RWPE2 (cell line): ENCODE results near the gene WDR43.

Experiments used
- ATAC-seq: fragments of 200-7000 bp; cut with Tn5 transposase; 3 replicates; pipeline ENCODE4 v1.9.1; 2021; ENCODE audit warnings: low read depth
- DNase-seq: peaks from one replicate; pipeline ENCODE4 v3.0.0-alpha.2; 2020; ENCODE audit warnings: low spot score
- H3K27ac ChIP-seq: fragments of 450-650 bp; 2 replicates; pipeline ENCODE4 v1.5.1; 2017; ENCODE audit warnings: mild to moderate bottlenecking; ENCODE audit not compliant: poor library complexity, severe bottlenecking
- H3K27me3 ChIP-seq: fragments of 250-450 bp; sonication (Bioruptor Pico); 2 replicates; pipeline ENCODE4 v1.5.1; 2021; ENCODE audit warnings: mild to moderate bottlenecking, moderate library complexity; ENCODE audit not compliant: insufficient read depth, poor library complexity, severe bottlenecking
- H3K36me3 ChIP-seq: fragments of 250-450 bp; sonication (Bioruptor Pico); 2 replicates; pipeline ENCODE4 v1.5.1; 2020; ENCODE audit warnings: low read depth, mild to moderate bottlenecking, moderate library complexity
- H3K4me1 ChIP-seq: fragments of 250-450 bp; sonication (Bioruptor Pico); 2 replicates; pipeline ENCODE4 v1.5.1; 2021; ENCODE audit warnings: mild to moderate bottlenecking, moderate library complexity; ENCODE audit not compliant: insufficient read depth, poor library complexity, severe bottlenecking
- H3K4me3 ChIP-seq: fragments of 250-450 bp; sonication (Bioruptor Pico); 2 replicates; pipeline ENCODE4 v1.5.1; 2021; ENCODE audit warnings: mild to moderate bottlenecking, moderate library complexity; ENCODE audit not compliant: severe bottlenecking
- H3K9me3 ChIP-seq: fragments of 250-450 bp; sonication (Bioruptor Pico); 2 replicates; pipeline ENCODE4 v1.5.1; 2021; ENCODE audit warnings: mild to moderate bottlenecking, moderate library complexity; ENCODE audit not compliant: severe bottlenecking
- TF ChIP-seq, protein P1 (sequence below): fragments of 450-650 bp; IDR thresholded peaks from one replicate; pipeline ENCODE4 v1.5.1; 2017; ENCODE audit warnings: mild to moderate bottlenecking, moderate library complexity; ENCODE audit not compliant: poor library complexity, severe bottlenecking

WDR43 gene

DNA sequence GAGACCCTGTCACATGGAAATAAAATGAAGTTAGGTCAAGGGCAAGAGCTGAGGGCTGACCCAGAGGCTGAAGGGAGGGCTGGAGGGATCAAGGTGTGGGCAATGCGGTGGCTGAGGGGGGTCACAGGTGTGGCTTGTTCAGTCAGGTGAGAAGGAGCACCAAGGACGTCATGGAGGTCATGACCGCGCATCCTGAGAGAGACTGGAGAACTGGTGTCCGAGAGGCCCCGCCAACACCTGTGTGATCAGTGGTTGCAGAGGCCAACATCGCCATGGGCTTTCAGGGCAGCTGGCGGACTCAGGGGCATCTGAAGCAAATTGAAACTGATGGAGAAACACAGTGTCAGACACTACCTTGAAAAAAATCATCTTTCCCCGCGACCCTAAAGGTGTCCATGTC is 99.6 kb downstream of the WDR43 start:
- Histone ChIP-seq H3K27me3 (no peaks in the 10 kb centered on the region), H3K4me3 (no peak overlapping the region), H3K4me1 (peaks cover 8% of the 10 kb centered on the region), H3K27ac (no peak overlapping the region), H3K36me3 (no peaks in the 10 kb centered on the region), H3K9me3 (no peaks in the 10 kb centered on the region)
- DNase-seq (peak; percentile 34), ATAC-seq (no peak)
- TF ChIP-seq, protein P1, sequence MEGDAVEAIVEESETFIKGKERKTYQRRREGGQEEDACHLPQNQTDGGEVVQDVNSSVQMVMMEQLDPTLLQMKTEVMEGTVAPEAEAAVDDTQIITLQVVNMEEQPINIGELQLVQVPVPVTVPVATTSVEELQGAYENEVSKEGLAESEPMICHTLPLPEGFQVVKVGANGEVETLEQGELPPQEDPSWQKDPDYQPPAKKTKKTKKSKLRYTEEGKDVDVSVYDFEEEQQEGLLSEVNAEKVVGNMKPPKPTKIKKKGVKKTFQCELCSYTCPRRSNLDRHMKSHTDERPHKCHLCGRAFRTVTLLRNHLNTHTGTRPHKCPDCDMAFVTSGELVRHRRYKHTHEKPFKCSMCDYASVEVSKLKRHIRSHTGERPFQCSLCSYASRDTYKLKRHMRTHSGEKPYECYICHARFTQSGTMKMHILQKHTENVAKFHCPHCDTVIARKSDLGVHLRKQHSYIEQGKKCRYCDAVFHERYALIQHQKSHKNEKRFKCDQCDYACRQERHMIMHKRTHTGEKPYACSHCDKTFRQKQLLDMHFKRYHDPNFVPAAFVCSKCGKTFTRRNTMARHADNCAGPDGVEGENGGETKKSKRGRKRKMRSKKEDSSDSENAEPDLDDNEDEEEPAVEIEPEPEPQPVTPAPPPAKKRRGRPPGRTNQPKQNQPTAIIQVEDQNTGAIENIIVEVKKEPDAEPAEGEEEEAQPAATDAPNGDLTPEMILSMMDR, result no peak

DNA sequence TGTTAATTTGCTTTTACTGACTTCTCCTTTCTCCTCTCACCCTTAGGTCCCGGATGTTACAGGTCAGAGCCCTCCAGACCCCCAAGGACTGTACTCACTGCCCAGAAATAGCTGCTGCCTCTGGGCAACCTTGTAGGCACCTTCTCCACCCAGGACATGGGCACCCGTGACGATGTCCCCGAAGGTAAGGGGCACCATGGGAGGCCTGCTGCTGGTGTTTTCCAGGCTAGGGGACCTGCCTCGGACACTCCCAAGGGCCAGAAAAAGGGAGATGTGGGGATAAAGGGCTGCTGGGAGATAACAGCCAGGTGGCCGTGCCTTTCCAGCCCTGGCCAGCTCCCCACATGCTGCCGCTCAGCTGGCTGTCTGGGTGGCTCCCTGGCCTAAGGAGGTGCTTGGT is 100.2 kb downstream of the WDR43 start:
- H3K27ac ChIP-seq, result no peak overlapping the region
- ATAC-seq (no peak), DNase-seq (no peak)
- H3K4me1 ChIP-seq, result peaks cover 8% of the 10 kb centered on the region
- no peaks in the 10 kb centered on the region for H3K27me3 ChIP-seq
- no peak overlapping the region for H3K4me3 ChIP-seq
- TF ChIP-seq, protein P1, result no peak
- H3K9me3 ChIP-seq, result no peaks in the 10 kb centered on the region
- H3K36me3 ChIP-seq, result no peaks in the 10 kb centered on the region

DNA sequence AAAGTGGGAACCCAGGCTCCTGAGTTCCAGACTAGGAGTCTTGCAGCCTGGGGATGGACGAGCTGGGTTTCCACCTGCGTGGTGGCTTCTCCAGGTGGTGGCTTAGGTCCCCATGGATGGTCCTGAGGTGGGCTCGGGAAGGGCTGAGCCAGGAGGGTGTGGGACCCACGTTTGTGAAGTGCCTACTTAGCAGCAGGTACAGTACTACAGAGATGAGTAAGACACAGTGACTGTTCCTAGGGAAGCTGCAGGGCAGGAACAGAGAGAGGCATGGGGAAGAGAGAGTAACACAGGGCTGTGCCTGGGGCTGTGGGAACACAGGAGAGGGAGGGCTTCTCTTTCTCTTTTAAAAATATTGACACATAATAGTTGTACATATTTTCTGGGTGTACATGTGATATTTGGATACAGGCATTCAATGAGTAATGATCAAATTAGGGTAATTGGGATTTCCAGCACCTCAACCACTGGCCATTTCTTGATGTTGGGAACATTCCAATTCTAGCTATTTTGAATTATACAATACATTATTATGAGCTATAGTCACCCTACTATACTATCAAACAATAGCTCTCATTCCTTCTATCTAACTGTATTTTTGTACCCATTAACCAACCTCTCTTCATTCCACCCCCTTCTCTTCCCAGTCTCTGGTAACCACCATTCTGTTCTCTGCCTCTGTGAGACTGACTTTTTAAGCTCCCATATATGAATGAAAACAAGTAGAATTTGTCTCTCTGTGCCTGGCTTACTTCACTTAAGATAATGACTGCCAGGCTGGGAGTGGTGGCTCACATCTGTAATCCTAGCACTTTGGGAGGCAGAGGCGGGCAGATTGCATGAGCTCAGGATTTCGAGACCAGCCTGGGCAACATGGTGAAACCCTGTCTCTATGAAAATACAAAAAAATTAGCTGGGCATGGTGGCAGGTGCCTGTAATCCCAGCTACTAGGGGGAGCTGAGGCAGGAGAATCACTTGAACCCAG is 101.6 kb downstream of the WDR43 start:
- Histone ChIP-seq H3K4me1 (peaks cover 8% of the 10 kb centered on the region), H3K9me3 (no peaks in the 10 kb centered on the region), H3K27ac (no peak overlapping the region), H3K4me3 (no peak overlapping the region), H3K36me3 (no peaks in the 10 kb centered on the region), H3K27me3 (no peaks in the 10 kb centered on the region)
- DNase-seq (peak; percentile 34), ATAC-seq (no peak)
- TF ChIP-seq, protein P1, result no peak

DNA sequence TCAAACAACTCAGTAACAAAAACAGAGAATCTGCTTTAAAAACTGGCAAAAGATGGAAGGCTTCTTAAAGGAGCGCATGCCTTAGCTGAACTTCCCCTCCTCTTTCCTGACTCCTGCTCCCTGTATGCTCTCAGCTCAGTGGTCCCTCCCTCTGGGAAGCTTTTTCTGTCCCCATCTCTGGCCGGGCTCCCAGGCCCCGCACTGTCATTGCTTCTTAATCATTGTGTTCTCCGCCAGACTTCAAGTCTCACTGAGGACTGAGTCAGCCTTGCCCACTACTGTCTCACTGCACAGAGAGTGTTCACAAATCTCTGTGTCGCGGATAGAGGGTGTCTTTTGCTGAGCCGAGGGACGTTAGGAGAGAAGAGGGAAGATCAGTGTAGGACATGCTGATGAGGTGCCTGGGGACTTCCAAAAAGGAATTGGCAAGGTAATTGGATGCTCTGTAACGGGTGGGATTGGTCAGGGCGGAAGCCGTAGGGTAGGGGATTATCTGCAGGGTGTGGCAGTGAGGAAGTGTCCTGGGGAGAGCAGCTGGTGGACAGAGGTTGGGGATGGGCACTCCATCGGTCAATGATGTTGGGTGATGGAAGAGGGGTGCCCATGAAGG is 102.9 kb downstream of the WDR43 start:
- Histone ChIP-seq H3K4me3 (no peak overlapping the region), H3K4me1 (peaks cover 8% of the 10 kb centered on the region), H3K36me3 (no peaks in the 10 kb centered on the region), H3K27ac (no peak overlapping the region), H3K27me3 (no peaks in the 10 kb centered on the region), H3K9me3 (no peaks in the 10 kb centered on the region)
- no peak for DNase-seq
- no peak for ATAC-seq
- TF ChIP-seq, protein P1, result no peak
